ENCODE data around the gene NDUFS4.
"Not testable (repeated sequence)": the region's sequence is repeated elsewhere in the genome, so short reads cannot be mapped to it uniquely, and the experiment has no call there.

Gene NDUFS4

DNA sequence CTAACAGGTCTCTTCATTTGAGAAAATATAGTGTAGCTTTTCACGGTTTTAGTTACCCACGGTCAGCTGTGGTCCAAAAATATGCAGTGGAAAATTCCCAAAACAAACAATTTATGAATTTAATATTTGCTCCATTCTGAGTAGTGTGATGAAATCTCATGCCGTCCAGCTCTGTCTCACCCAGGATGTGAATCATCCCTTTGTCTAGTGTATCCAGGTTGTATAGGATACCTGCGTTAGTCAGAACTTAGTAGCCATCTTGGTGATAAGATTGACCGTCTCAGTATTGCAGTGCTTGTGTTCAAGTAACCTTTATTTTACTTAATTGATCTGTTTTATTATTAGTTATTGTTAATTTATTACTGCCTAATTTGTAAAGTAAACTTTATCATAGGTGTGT is 41.1 kb downstream of the NDUFS4 start:
- POLR2A ChIA-PET = no interaction called here
- CTCF ChIA-PET = no interaction called here
- TF ChIP-seq, protein P1, sequence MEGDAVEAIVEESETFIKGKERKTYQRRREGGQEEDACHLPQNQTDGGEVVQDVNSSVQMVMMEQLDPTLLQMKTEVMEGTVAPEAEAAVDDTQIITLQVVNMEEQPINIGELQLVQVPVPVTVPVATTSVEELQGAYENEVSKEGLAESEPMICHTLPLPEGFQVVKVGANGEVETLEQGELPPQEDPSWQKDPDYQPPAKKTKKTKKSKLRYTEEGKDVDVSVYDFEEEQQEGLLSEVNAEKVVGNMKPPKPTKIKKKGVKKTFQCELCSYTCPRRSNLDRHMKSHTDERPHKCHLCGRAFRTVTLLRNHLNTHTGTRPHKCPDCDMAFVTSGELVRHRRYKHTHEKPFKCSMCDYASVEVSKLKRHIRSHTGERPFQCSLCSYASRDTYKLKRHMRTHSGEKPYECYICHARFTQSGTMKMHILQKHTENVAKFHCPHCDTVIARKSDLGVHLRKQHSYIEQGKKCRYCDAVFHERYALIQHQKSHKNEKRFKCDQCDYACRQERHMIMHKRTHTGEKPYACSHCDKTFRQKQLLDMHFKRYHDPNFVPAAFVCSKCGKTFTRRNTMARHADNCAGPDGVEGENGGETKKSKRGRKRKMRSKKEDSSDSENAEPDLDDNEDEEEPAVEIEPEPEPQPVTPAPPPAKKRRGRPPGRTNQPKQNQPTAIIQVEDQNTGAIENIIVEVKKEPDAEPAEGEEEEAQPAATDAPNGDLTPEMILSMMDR (IDR thresholded peaks at IDR 0.05; ENCODE audit: control extremely low read depth, extremely low read depth, low read depth, missing control alignments) = no peak
- no peak for DNase-seq (ENCODE audit: extremely low spot score)

DNA sequence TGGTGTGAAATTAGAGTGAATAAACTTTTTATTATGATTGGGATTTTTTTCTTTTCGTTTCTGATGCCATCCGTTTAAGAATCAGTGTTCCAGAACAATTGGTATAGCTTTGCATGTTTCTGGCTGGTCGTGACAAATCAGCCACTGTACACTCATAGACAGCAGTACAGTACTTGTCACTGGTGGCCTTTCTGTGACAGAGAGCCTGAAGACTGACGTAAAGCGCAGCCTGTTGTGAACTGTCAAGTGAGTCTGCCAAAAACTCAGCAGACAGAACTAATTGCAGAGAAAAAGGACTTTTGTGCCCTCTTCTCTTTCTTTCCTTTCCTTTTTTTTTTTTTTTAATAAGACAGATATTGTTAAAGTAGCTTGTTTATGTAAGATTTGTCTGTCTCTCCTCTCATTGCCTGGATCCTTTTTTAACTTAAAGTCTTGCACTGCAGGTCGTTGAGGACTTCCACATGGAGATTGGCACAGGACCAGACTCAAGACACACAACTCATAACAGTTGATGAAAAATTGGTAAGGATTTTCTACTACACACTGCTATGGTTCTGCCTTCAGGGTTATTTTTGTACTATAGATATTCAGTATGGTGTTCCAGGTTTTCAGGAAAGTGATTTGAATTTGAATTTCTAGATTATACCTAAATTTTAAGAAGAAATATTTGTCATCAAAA is 42.7 kb downstream of the NDUFS4 start:
- TF ChIP-seq, protein P1 (IDR thresholded peaks at IDR 0.05; ENCODE audit: control extremely low read depth, extremely low read depth, low read depth, missing control alignments) = no peak
- POLR2A ChIA-PET = no interaction called here
- DNase-seq (ENCODE audit: extremely low spot score) = no peak
- CTCF ChIA-PET = no interaction called here

DNA sequence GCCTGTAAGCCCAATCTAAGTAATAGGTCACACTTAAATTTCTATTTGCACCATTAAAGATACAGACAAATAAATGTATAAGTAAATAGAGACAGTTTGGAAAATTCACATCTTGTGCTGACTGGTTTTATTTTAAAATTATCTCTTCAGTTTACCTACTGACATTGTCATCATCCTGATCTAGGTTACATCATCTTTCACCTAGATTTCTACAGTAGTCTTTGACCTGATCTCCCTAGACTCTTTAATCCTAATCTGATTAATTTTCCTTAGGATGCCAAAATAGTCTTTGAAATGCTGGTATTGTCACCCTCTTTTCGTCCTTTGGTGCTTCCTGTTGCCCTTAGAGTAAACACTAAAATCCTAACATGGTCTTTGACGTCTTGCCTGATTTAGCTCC is 43.9 kb downstream of the NDUFS4 start:
- CTCF ChIA-PET = no interaction called here
- TF ChIP-seq, protein P1 (IDR thresholded peaks at IDR 0.05; ENCODE audit: control extremely low read depth, extremely low read depth, low read depth, missing control alignments) = no peak
- DNase-seq (ENCODE audit: extremely low spot score) = no peak
- POLR2A ChIA-PET = no interaction called here

DNA sequence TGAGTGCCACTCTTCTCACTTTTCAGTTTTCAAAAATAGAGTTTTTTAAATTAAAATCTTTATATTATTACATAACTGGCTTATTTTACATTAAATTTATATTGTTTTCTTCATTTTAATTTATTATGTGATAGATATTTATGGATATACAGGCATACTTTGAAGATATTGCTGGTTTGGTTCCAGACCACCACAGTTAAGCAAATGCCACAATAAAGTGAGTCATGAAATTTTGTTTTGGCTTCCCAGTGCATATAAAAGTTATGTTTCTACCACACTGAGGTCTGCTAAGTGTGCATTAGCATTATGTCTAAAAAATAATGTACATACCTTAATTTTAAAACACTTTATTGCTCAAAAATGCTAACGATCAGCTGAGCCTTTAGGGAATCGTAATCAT is 47.4 kb downstream of the NDUFS4 start:
- DNase-seq (ENCODE audit: extremely low spot score) = no peak
- ChIA-PET CTCF (no interaction called here), POLR2A (no interaction called here)
- TF ChIP-seq, protein P1 (IDR thresholded peaks at IDR 0.05; ENCODE audit: control extremely low read depth, extremely low read depth, low read depth, missing control alignments) = no peak

DNA sequence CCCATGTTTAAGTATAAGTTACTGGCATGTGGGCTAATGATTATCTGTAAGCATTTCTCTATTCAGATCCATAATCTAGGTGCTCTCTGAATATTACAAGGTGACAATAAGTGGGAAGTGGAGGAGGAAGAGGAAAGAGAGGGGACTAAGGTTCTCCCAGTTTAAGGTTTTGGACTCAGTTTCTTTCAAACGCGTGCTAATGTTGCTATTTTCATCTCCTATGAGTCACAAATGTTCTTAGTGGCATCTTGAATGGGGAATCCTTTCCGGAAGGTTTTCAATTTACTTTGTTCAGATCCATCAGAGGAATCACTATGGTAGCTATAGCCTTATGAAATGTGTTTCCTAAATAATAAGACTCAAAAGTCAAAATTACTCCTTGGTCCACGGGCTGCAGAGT is 48.5 kb downstream of the NDUFS4 start:
- CTCF ChIA-PET = interaction anchor here (1.1 kb wide), 1 partner anchor 12 kb away, joined by 3 read pairs; no protein-coding TSS in a partner anchor
- DNase-seq (ENCODE audit: extremely low spot score); POLR2A ChIA-PET: not testable (repeated sequence)

DNA sequence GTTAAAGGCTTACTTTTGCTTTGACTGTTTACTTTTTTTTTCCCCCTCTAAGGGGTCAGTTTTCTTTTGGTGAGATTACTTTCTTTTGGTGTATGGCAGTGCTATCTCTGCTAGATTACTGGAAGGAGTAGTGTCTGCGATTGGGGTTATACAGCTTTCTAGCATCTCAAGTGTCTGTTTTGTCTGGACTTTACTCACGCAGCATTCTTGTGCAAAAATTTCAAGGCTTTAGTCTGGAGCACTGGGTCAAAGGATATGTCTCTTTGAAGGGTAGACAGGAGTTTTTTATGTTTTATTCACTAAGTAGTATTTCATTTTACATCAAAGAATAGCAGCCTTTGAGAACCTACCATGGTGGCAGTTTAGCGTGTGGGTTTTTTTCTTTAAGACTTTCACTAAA is 52.6 kb downstream of the NDUFS4 start:
- TF ChIP-seq, protein P1 (IDR thresholded peaks at IDR 0.05; ENCODE audit: control extremely low read depth, extremely low read depth, low read depth, missing control alignments) = no peak
- POLR2A ChIA-PET = no interaction called here
- no peak for DNase-seq (ENCODE audit: extremely low spot score)
- CTCF ChIA-PET = no interaction called here

DNA sequence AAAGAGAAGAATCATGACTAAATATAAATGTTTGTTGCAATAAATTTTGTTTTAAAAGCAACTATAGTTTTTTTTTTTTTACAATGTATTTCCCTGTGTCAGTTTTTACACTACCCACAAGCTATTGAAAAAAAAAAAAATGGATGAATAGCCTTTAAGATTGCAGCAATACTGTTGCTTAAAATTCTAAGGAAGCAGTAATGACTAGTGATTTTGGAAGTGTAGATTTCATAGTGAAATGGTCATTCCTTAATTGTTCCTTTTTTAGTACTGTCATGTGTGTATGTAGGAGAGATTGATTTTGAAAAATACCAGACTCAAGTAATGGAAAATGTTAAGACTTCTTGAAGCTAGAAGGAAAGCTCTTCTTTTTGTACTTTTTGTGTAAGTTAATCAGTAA is 53.1 kb downstream of the NDUFS4 start:
- DNase-seq (ENCODE audit: extremely low spot score) = no peak
- POLR2A ChIA-PET = no interaction called here
- TF ChIP-seq, protein P1 (IDR thresholded peaks at IDR 0.05; ENCODE audit: control extremely low read depth, extremely low read depth, low read depth, missing control alignments) = no peak

More for the DNA sequence above, 53.1 kb downstream of the NDUFS4 start:
- CTCF ChIA-PET = no interaction called here

All from GM10248 (cell line).